HUDEP-2 (cell line): ENCODE results near the gene ANKS6.
A peak's percentile ranks its signal among the peaks of the same experiment; 100 is the strongest.

Experiments
- DNase-seq, 76 experiments: peaks; one replicate each; lab custom pipeline; 2025; ENCODE audit not compliant: unreplicated experiment in 76 of 76; lab: John Stamatoyannopoulos, UW

ANKS6 gene

GRCh38 chr9:98796364-98797101 lies at the start of gene ANKS6:
Gene ANKS6, minus strand, starts transcription at chr9:98796555. Its CDS starts 64 bp downstream, at chr9:98796491.
- peak in 58 of 76 experiments; percentile 13 to 78 (median 54) for DNase-seq

GRCh38 chr9:98846081-98846480 lies 49.7 kb upstream of the ANKS6 start:
- DNase-seq: no peak

- DNase-seq: no peak
Observed at GRCh38 chr9:98842510-98842909, 46.2 kb upstream of the ANKS6 start.

- no peak for DNase-seq
Observed at GRCh38 chr9:98839724-98840123, 43.4 kb upstream of the ANKS6 start.

GRCh38 chr9:98838868-98839565 lies 42.7 kb upstream of the ANKS6 start:
- no peak for DNase-seq

- no peak for DNase-seq
Observed at GRCh38 chr9:98838155-98838867, 42.0 kb upstream of the ANKS6 start.

GRCh38 chr9:98837516-98837915 lies 41.2 kb upstream of the ANKS6 start:
- DNase-seq: no peak

- no peak for DNase-seq
Observed at GRCh38 chr9:98836206-98836605, 39.9 kb upstream of the ANKS6 start.

GRCh38 chr9:98834386-98834785 lies 38.0 kb upstream of the ANKS6 start:
- no peak for DNase-seq

- peak in 1 of 76 experiments; percentile 18 for DNase-seq
Observed at GRCh38 chr9:98833090-98833956, 37.0 kb upstream of the ANKS6 start.

GRCh38 chr9:98832768-98833089 lies 36.4 kb upstream of the ANKS6 start:
- DNase-seq: no peak

GRCh38 chr9:98831696-98832095 lies 35.3 kb upstream of the ANKS6 start:
- DNase-seq: no peak

- no peak for DNase-seq
Observed at GRCh38 chr9:98830554-98830953, 34.2 kb upstream of the ANKS6 start.

GRCh38 chr9:98829766-98830165 lies 33.4 kb upstream of the ANKS6 start:
- no peak for DNase-seq

GRCh38 chr9:98826716-98827115 lies 30.4 kb upstream of the ANKS6 start:
- DNase-seq: no peak

GRCh38 chr9:98825414-98825813 lies 29.1 kb upstream of the ANKS6 start:
- no peak for DNase-seq

GRCh38 chr9:98823666-98824334 lies 27.4 kb upstream of the ANKS6 start:
- DNase-seq: no peak

- DNase-seq: no peak
Observed at GRCh38 chr9:98822661-98823060, 26.3 kb upstream of the ANKS6 start.

- no peak for DNase-seq
Observed at GRCh38 chr9:98821831-98822230, 25.5 kb upstream of the ANKS6 start.

- DNase-seq: no peak
Observed at GRCh38 chr9:98819231-98819630, 22.9 kb upstream of the ANKS6 start.
